Measurements from ENCODE around the gene PARVB.

PARVB gene

DNA sequence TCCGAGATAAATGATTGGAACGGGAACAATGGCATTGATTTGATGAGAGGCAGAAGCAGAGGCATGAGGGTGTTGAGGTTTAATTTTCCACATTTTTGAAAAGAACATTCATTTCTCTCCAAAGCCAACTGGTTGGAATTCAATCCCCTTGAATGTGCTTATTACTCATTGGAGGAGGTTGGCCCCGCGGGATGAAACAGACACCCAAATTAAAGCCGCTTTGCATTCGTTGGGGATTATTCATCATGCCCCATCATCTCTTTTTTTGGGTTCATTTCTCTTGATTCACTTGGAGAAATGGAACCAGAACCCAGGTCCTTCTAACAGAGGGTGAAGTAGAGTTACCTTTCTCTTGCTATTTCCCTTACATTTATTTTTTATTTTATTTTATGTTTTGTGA, 109.1 kb downstream of the PARVB start:
- H3K27me3 ChIP-seq (ENCODE audit: low read depth, low read length), result no peaks in the 10 kb centered on the region
- no peak overlapping the region for H3K4me2 ChIP-seq (ENCODE audit: low read length)
- no peak overlapping the region for H3K9ac ChIP-seq (ENCODE audit: low read length)
- H3K79me2 ChIP-seq (ENCODE audit: low read length), result no peaks in the 10 kb centered on the region
- TF ChIP-seq, protein P1, sequence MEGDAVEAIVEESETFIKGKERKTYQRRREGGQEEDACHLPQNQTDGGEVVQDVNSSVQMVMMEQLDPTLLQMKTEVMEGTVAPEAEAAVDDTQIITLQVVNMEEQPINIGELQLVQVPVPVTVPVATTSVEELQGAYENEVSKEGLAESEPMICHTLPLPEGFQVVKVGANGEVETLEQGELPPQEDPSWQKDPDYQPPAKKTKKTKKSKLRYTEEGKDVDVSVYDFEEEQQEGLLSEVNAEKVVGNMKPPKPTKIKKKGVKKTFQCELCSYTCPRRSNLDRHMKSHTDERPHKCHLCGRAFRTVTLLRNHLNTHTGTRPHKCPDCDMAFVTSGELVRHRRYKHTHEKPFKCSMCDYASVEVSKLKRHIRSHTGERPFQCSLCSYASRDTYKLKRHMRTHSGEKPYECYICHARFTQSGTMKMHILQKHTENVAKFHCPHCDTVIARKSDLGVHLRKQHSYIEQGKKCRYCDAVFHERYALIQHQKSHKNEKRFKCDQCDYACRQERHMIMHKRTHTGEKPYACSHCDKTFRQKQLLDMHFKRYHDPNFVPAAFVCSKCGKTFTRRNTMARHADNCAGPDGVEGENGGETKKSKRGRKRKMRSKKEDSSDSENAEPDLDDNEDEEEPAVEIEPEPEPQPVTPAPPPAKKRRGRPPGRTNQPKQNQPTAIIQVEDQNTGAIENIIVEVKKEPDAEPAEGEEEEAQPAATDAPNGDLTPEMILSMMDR (IDR thresholded peaks at IDR 0.05; ENCODE audit: low read depth, low read length), result no peak
- TF ChIP-seq EZH2phosphoT487 (IDR thresholded peaks at IDR 0.05; ENCODE audit: low read depth), result no peak
- no peak overlapping the region for H3K4me3 ChIP-seq (ENCODE audit: low read length)
- H3K9me3 ChIP-seq (ENCODE audit: insufficient read depth, low read length), result peaks cover 20% of the 10 kb centered on the region; the same call in 1 of the 2 replicates
- H4K20me1 ChIP-seq (ENCODE audit: insufficient read depth, low read length), result peaks cover 15% of the 10 kb centered on the region; the same call in 1 of the 2 replicates
- no peak overlapping the region for H3K27ac ChIP-seq (ENCODE audit: low read length)
- H3K36me3 ChIP-seq (replicated peaks; ENCODE audit: low read depth, low read length), result peaks cover 50% of the 10 kb centered on the region
- H3K4me1 ChIP-seq (ENCODE audit: low read length), result no peaks in the 10 kb centered on the region
- H2AFZ ChIP-seq (ENCODE audit: low read depth, low read length), result no peak overlapping the region

GRCh38 chr22:44133901-44134571, 109.9 kb downstream of the PARVB start:
- Histone ChIP-seq H4K20me1 (ENCODE audit: insufficient read depth, low read length) (peaks cover 15% of the 10 kb centered on the region; the same call in 1 of the 2 replicates), H3K4me3 (ENCODE audit: low read length) (no peak overlapping the region), H3K9ac (ENCODE audit: low read length) (no peak overlapping the region), H3K27ac (ENCODE audit: low read length) (no peak overlapping the region), H3K4me2 (ENCODE audit: low read length) (no peak overlapping the region), H3K36me3 (replicated peaks; ENCODE audit: low read depth, low read length) (peaks cover 59% of the 10 kb centered on the region), H2AFZ (ENCODE audit: low read depth, low read length) (no peak overlapping the region), H3K4me1 (ENCODE audit: low read length) (no peaks in the 10 kb centered on the region), H3K27me3 (ENCODE audit: low read depth, low read length) (no peaks in the 10 kb centered on the region), H3K9me3 (ENCODE audit: insufficient read depth, low read length) (peaks cover 20% of the 10 kb centered on the region; the same call in 1 of the 2 replicates), H3K79me2 (ENCODE audit: low read length) (no peaks in the 10 kb centered on the region)
- TF ChIP-seq, protein P1 (IDR thresholded peaks at IDR 0.05; ENCODE audit: low read depth, low read length), result no peak
- TF ChIP-seq EZH2phosphoT487 (IDR thresholded peaks at IDR 0.05; ENCODE audit: low read depth), result no peak

DNA sequence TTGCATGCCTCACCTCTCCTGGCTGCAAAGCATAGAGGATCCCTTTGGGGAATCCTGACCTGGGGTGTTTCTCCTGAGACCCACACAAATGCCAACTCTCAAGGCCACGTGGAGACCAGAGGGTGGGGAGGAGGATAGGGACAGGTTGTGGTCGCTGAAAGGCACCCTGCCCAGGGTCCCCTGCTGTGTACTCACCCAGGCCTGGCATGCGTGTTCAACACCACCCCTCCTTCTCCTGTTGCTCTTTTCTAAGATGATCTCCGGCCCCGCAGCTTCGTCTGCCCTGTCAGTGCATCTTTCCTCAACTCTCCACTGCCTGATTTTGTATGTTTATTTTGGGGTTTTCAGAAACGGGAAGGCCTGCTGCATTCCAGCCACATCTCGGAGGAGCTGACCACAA, 112.0 kb downstream of the PARVB start:
- Histone ChIP-seq H3K36me3 (replicated peaks; ENCODE audit: low read depth, low read length) (peaks cover 64% of the 10 kb centered on the region), H3K9me3 (ENCODE audit: insufficient read depth, low read length) (peaks cover 20% of the 10 kb centered on the region; the same call in 1 of the 2 replicates), H3K4me2 (ENCODE audit: low read length) (no peak overlapping the region), H3K27me3 (ENCODE audit: low read depth, low read length) (no peaks in the 10 kb centered on the region), H3K27ac (ENCODE audit: low read length) (no peak overlapping the region), H3K4me3 (ENCODE audit: low read length) (no peak overlapping the region), H4K20me1 (ENCODE audit: insufficient read depth, low read length) (0 out of 2 replicates have a peak, but pooled peaks cover 3% of the 10 kb centered on the region), H3K79me2 (ENCODE audit: low read length) (no peaks in the 10 kb centered on the region), H3K4me1 (ENCODE audit: low read length) (no peaks in the 10 kb centered on the region), H3K9ac (ENCODE audit: low read length) (no peak overlapping the region), H2AFZ (ENCODE audit: low read depth, low read length) (no peak overlapping the region)
- no peak for TF ChIP-seq EZH2phosphoT487 (IDR thresholded peaks at IDR 0.05; ENCODE audit: low read depth)
- TF ChIP-seq, protein P1 (IDR thresholded peaks at IDR 0.05; ENCODE audit: low read depth, low read length), result no peak

- peaks cover 20% of the 10 kb centered on the region; the same call in 1 of the 2 replicates for H3K9me3 ChIP-seq (ENCODE audit: insufficient read depth, low read length)
- H3K27ac ChIP-seq (ENCODE audit: low read length), result no peak overlapping the region
- no peak overlapping the region for H2AFZ ChIP-seq (ENCODE audit: low read depth, low read length)
- H3K4me3 ChIP-seq (ENCODE audit: low read length), result no peak overlapping the region
- H3K36me3 ChIP-seq (replicated peaks; ENCODE audit: low read depth, low read length), result peaks cover 61% of the 10 kb centered on the region
- TF ChIP-seq EZH2phosphoT487 (IDR thresholded peaks at IDR 0.05; ENCODE audit: low read depth), result no peak
- TF ChIP-seq, protein P1 (IDR thresholded peaks at IDR 0.05; ENCODE audit: low read depth, low read length), result no peak
- no peak overlapping the region for H3K4me2 ChIP-seq (ENCODE audit: low read length)
- no peaks in the 10 kb centered on the region for H3K79me2 ChIP-seq (ENCODE audit: low read length)
- H3K4me1 ChIP-seq (ENCODE audit: low read length), result no peaks in the 10 kb centered on the region
- no peak overlapping the region for H3K9ac ChIP-seq (ENCODE audit: low read length)
- 0 out of 2 replicates have a peak, but pooled peaks cover 3% of the 10 kb centered on the region for H4K20me1 ChIP-seq (ENCODE audit: insufficient read depth, low read length)
- no peaks in the 10 kb centered on the region for H3K27me3 ChIP-seq (ENCODE audit: low read depth, low read length)
These were observed 112.7 kb downstream of the PARVB start for GRCh38 chr22:44136786-44137185.
